ENCODE measurements around the gene KRTAP19-6.

The KRTAP19-6 gene, protein sequence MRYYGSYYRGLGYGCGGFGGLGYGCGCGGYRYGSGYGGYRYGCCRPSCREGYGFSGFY

DNA sequence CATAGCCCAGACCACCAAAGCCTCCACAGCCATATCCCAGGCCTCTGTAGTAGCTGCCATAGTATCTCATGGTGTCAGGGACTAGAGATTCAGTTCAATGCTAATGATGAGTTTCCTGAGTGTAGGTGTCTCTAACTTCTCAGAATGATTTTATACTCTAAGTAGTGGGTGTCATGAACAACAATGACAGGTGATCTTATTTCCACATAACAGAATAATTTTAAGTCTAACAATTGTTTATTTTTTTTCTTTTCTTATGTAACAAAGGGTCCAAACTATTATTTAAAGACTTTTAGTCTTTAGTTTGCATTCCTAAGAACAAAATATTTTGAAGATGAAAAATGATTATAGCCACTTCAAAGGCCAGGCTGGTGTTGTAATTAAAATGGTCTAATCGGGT lies at the start of gene KRTAP19-6:
KRTAP19-6 (minus strand) TSS at position 101 of the 400 bp plus-strand sequence; CDS start at position 70, 31 bp downstream.
- H3K27me3 Mint-ChIP-seq = no peaks in the 10 kb centered on the region
- H3K4me3 Mint-ChIP-seq = no peak within 1 kb of the TSS
- H3K36me3 Mint-ChIP-seq (ENCODE audit: low read depth) = no peaks in the 10 kb centered on the region
- no peaks in the 10 kb centered on the region for H3K4me1 Mint-ChIP-seq
- ATAC-seq (no peak), DNase-seq (no peak)
- H3K9me3 Mint-ChIP-seq = peaks cover 5% of the 10 kb centered on the region
- no peak within 1 kb of the TSS for H3K27ac Mint-ChIP-seq

DNA sequence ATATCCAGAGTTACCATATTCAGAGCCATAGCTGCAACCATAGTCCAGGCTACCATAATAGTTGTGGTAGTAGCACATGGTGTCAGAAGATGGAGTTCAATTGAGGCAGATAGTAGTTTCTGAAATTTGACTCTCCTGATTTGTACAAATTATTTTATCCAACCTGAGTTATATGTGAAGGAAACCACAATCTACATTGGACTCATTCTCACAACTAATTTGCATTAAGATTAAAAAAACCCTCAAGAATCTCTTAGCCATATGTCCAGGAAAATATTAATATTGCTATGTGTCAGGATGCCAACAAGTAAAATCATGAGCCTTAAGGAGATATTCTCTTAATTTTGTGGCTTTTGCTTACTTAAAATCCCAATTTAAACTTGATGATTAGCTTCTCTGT lies 48.6 kb upstream of the KRTAP19-6 start, which contains the start of gene KRTAP22-2:
KRTAP22-2 (minus strand) TSS at position 101 of the 400 bp plus-strand sequence.
- Mint-ChIP-seq H3K27me3 (no peaks in the 10 kb centered on the region), H3K4me1 (no peaks in the 10 kb centered on the region), H3K27ac (no peak within 1 kb of the TSS), H3K4me3 (no peak within 1 kb of the TSS), H3K9me3 (no peaks in the 10 kb centered on the region), H3K36me3 (ENCODE audit: low read depth) (no peaks in the 10 kb centered on the region)
- DNase-seq = no peak
- ATAC-seq = no peak

DNA sequence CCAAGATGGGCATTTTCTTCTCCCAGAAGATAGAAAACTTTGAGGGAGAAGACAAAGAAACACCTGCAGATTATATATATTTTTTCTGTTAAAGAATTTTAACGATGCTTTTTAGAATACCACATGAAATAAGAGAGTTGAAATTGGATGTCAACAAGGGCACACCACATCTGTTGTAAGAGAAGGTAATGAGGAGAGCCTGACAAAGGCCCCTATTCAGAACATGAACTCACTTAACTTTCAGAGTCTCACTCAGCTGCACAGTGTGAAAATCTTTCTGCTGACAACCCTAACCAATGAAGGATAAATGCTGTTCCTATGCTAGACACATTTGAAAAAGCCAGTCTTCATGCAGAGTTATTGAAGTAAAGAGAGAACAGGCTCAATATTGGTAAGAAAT lies 41.2 kb upstream of the KRTAP19-6 start:
- Mint-ChIP-seq H3K27me3 (no peaks in the 10 kb centered on the region), H3K27ac (no peak overlapping the region), H3K4me1 (no peaks in the 10 kb centered on the region), H3K9me3 (no peaks in the 10 kb centered on the region), H3K36me3 (ENCODE audit: low read depth) (no peaks in the 10 kb centered on the region), H3K4me3 (no peak overlapping the region)
- DNase-seq (no peak), ATAC-seq (no peak)

- no peaks in the 10 kb centered on the region for H3K36me3 Mint-ChIP-seq (ENCODE audit: low read depth)
- ATAC-seq (no peak), DNase-seq (no peak)
- H3K27me3 Mint-ChIP-seq = no peaks in the 10 kb centered on the region
- H3K9me3 Mint-ChIP-seq = no peaks in the 10 kb centered on the region
- no peak overlapping the region for H3K27ac Mint-ChIP-seq
- H3K4me3 Mint-ChIP-seq = no peak overlapping the region
- no peaks in the 10 kb centered on the region for H3K4me1 Mint-ChIP-seq
These were observed 38.5 kb upstream of the KRTAP19-6 start for GRCh38 chr21:30580132-30580531.

DNA sequence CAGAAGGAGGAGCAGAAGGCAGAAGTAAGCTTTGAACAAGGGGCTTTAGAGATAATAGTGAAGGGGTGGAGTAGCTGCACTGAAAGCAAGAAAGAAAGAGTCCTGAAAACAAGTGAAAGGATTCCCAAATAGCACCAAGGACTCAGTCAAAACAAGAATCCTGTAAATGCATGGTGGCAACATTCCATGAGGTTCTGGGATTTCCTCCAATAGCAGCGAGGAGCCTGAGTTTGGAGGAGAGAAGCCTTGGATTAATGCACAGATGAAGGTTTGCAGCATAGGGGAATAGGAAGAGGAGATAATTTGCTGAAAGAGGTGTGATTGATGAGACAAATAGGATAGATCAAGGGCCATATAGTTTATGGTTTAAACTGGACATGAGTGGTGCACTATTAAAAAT lies 37.7 kb upstream of the KRTAP19-6 start:
- ATAC-seq (no peak), DNase-seq (no peak)
- Mint-ChIP-seq H3K9me3 (no peaks in the 10 kb centered on the region), H3K4me1 (no peaks in the 10 kb centered on the region), H3K36me3 (ENCODE audit: low read depth) (no peaks in the 10 kb centered on the region), H3K27ac (no peak overlapping the region), H3K4me3 (no peak overlapping the region), H3K27me3 (no peaks in the 10 kb centered on the region)

DNA sequence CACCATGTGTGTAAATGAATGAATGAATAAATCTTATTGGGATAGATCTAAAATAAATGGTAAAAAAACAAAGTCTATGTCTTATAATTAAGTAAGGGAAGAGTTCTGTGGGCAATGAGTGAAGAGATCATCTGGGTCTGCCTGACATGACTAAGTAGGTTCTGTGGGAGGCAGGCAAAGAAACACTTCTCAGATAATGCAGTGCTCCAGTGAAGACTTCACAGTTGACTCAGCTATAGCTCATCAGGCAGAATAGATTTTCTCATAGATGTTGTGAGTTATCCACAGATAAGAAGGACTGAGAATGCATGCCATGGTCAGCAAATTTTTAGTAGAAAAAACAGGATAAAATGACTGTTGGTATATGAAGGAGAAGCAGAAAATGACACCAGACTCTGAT lies 36.1 kb upstream of the KRTAP19-6 start:
- ATAC-seq = no peak
- no peaks in the 10 kb centered on the region for H3K36me3 Mint-ChIP-seq (ENCODE audit: low read depth)
- no peaks in the 10 kb centered on the region for H3K9me3 Mint-ChIP-seq
- no peaks in the 10 kb centered on the region for H3K27me3 Mint-ChIP-seq
- no peak overlapping the region for H3K27ac Mint-ChIP-seq
- no peaks in the 10 kb centered on the region for H3K4me1 Mint-ChIP-seq
- no peak for DNase-seq
- H3K4me3 Mint-ChIP-seq = no peak overlapping the region

DNA sequence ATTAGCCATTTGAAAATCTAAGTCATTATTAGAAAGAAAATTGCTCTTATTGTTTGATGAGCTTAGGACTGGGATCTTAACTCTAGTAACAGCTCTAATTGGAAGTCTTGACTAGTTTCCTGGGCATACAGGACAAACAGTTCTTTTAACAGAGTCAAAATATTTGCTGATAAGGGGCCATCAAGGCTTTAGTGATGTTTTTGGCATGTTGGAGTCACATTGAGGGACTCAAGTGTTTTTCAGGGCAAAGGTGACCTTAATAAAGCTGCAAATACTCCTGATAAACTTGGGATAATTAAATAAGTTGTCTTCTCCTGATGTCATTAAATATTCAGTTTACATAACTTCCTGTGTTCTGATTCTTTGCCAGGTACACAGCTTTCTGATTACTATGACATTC lies 26.0 kb upstream of the KRTAP19-6 start:
- no peak for ATAC-seq
- no peak overlapping the region for H3K27ac Mint-ChIP-seq
- no peaks in the 10 kb centered on the region for H3K36me3 Mint-ChIP-seq (ENCODE audit: low read depth)
- H3K27me3 Mint-ChIP-seq = no peaks in the 10 kb centered on the region
- no peak for DNase-seq
- no peaks in the 10 kb centered on the region for H3K4me1 Mint-ChIP-seq
- no peak overlapping the region for H3K4me3 Mint-ChIP-seq
- H3K9me3 Mint-ChIP-seq = peaks cover 6% of the 10 kb centered on the region

DNA sequence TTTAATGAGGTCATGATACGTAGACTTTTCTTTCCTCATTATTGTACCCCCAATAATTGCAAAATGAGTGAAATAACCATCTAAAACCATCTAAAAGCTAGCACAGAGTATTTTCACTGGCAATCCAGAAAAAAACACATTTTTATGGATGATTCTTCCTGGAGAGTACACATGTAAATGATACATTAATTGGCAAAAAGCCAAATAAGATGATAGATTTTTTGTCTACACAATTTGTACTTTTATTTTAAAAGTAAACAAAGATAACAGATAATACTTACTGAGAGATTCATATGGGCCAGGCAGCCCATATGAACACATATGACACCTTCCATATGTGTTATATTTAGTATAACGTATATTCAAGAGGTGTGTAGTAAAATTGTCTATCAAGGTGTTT lies 22.0 kb upstream of the KRTAP19-6 start:
- ATAC-seq = no peak
- Mint-ChIP-seq H3K4me3 (no peak overlapping the region), H3K27me3 (peaks cover 5% of the 10 kb centered on the region)

DNA sequence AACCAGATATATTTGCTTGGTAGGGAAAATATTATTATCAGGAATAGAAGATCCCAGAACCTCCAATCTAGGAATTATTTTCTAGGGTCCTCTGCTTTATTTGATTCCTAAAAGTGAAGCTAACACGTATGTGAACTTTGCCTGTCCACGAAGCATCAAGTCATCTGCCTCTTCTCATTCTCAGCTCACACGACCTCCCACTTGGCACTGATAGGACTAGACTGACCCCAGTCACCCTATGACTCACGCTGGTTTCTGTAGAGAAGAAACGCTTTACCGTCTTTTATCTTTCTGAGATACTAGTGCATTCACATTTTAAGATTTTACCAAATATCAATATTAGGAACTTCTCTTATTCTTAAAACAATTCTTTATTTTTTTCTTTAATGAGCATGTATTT lies 21.4 kb upstream of the KRTAP19-6 start:
- no peak overlapping the region for H3K4me3 Mint-ChIP-seq
- no peak overlapping the region for H3K27ac Mint-ChIP-seq
- peaks cover 5% of the 10 kb centered on the region for H3K27me3 Mint-ChIP-seq
- H3K4me1 Mint-ChIP-seq = no peaks in the 10 kb centered on the region
- DNase-seq (no peak), ATAC-seq (no peak)
- no peaks in the 10 kb centered on the region for H3K36me3 Mint-ChIP-seq (ENCODE audit: low read depth)
- H3K9me3 Mint-ChIP-seq = peaks cover 6% of the 10 kb centered on the region

More for the DNA sequence above, 22.0 kb upstream of the KRTAP19-6 start:
- Mint-ChIP-seq H3K9me3 (peaks cover 6% of the 10 kb centered on the region), H3K4me1 (no peaks in the 10 kb centered on the region), H3K27ac (no peak overlapping the region), H3K36me3 (ENCODE audit: low read depth) (no peaks in the 10 kb centered on the region)
- DNase-seq = no peak

GRCh38 chr21:30561957-30562356 lies 20.3 kb upstream of the KRTAP19-6 start:
- Mint-ChIP-seq H3K4me3 (no peak overlapping the region), H3K27me3 (peaks cover 5% of the 10 kb centered on the region), H3K36me3 (ENCODE audit: low read depth) (no peaks in the 10 kb centered on the region), H3K9me3 (peaks cover 6% of the 10 kb centered on the region), H3K4me1 (no peaks in the 10 kb centered on the region), H3K27ac (no peak overlapping the region)
- DNase-seq (no peak), ATAC-seq (no peak)

DNA sequence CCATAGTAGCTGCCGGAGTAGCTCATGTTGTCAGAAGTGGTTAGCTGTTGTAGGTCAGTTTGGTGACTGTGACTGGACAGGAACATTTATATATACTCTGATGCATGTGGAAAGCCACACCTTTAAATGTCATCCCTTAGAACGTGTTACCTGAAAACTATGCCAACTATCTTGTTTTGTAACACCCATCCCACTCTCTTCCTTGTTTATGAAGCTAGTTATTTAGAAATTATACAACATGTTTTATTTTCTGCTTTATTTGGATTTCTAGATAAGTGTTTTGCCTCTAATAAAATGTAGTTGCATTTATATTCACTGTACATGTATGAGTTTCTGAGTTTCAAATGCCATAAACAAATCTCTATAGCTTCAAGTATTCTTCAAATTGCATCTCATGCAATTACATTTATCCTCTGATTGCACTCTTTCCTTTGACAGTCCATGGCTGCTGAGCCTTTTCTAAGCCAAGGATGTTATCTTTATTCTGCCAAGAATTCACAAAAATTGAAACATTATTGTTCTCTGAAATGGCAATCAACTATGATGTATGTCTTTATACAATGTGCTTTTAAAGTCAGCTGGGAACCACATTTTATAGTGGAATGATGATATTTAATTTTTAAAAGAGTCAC lies 19.7 kb upstream of the KRTAP19-6 start, which contains the start of gene KRTAP19-7:
KRTAP19-7 (minus strand) TSS at position 51 of the 632 bp plus-strand sequence; CDS start at position 26, 25 bp downstream.
- H3K27ac Mint-ChIP-seq = no peak within 1 kb of the TSS
- DNase-seq = no peak
- no peak within 1 kb of the TSS for H3K4me3 Mint-ChIP-seq
- H3K36me3 Mint-ChIP-seq (ENCODE audit: low read depth) = no peaks in the 10 kb centered on the region
- peaks cover 6% of the 10 kb centered on the region for H3K9me3 Mint-ChIP-seq
- H3K27me3 Mint-ChIP-seq = peaks cover 5% of the 10 kb centered on the region
- no peaks in the 10 kb centered on the region for H3K4me1 Mint-ChIP-seq
- no peak for ATAC-seq

DNA sequence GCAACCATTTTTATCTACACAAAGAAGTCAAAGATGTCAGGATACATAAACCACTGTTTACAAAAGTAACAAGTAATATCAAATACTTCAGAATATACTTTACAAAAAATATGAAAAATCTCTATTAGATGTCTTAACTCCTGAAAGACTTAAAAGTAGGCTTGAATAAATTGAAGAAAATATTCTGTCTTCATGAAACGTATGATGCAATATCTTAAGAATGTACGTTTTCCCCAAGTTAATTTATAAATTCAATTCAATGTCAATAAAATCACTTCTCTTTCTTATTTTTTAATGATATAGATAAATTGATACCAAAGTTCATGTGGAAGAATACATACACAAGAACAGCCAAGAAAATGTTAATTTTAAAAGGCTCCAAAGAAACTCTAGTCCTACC lies 13.4 kb upstream of the KRTAP19-6 start:
- Mint-ChIP-seq H3K27me3 (peaks cover 2% of the 10 kb centered on the region), H3K4me3 (no peak overlapping the region), H3K9me3 (peaks cover 11% of the 10 kb centered on the region), H3K4me1 (no peaks in the 10 kb centered on the region), H3K27ac (no peak overlapping the region), H3K36me3 (ENCODE audit: low read depth) (no peaks in the 10 kb centered on the region)
- DNase-seq = no peak
- ATAC-seq = no peak

DNA sequence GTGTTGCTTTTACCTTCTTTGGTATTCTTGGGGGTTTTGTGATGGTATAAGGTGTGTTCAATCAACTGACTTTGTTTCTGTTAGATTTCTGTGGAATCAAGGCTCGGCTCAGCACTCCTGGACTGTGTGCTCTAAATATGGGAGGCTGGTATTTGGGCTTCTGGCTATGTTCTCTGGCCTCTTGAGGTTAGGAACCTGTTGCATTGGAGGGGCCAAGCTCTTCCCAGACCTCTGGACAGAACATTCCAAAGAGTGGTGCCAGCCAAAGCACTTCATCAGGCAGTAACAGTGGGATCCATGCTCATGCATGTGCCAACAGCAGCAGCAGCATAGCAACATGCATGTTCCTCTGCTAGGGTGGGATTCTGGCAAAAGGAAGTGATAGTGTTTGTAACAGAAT lies 11.1 kb upstream of the KRTAP19-6 start:
- Mint-ChIP-seq H3K4me1 (no peaks in the 10 kb centered on the region), H3K9me3 (peaks cover 15% of the 10 kb centered on the region), H3K36me3 (ENCODE audit: low read depth) (no peaks in the 10 kb centered on the region), H3K4me3 (no peak overlapping the region), H3K27ac (no peak overlapping the region), H3K27me3 (no peaks in the 10 kb centered on the region)
- ATAC-seq (no peak), DNase-seq (no peak)

DNA sequence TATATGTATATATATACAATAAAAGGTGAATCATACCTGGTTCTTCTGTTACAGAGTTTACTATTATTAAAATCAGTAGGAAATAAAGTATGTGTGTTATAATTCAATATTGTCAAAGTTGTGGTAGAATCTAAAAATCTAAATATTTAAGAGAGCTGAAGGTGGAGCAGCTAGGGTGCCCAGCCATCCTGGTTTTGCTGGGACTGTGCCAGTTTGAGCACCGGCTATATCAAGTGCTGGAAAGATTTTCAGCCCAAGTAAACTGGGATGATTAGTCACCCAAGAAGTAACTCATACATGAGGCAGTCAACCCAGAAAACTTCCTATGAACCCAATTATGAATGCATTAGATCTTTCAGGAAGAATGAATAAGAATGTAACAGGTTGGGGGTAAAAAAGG lies 22.8 kb downstream of the KRTAP19-6 start:
- DNase-seq = no peak
- ATAC-seq = no peak
- Mint-ChIP-seq H3K27me3 (no peaks in the 10 kb centered on the region), H3K4me1 (no peaks in the 10 kb centered on the region), H3K9me3 (peaks cover 4% of the 10 kb centered on the region), H3K36me3 (ENCODE audit: low read depth) (no peaks in the 10 kb centered on the region), H3K27ac (no peak overlapping the region), H3K4me3 (no peak overlapping the region)

DNA sequence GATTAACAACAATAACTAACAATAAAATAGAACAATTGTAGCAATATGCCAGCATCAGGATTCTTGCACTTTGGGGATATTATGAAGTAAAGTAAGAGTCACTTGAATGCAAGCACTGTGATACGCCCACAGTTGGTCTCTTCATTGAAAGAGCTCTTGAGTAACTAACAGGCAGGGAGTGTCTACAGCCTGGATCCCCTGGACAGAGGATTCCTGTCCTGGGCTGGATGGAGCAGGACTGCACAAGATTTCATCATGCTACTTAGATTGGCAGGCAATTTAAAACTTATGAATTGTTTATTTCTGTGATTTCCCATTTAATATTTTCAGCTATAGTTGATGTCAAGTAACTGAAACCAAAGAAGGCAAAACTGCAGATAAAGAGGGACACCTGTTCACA lies 26.0 kb downstream of the KRTAP19-6 start:
- Mint-ChIP-seq H3K36me3 (ENCODE audit: low read depth) (no peaks in the 10 kb centered on the region), H3K4me1 (no peaks in the 10 kb centered on the region), H3K4me3 (no peak overlapping the region), H3K27me3 (no peaks in the 10 kb centered on the region), H3K27ac (no peak overlapping the region), H3K9me3 (peaks cover 4% of the 10 kb centered on the region)
- ATAC-seq (no peak), DNase-seq (no peak)

Data from activated naive CD8-positive, alpha-beta T cell treated with anti-CD3 and anti-CD28 coated beads, Interleukin-2, amount 50 U/mL, for 24 hours (primary cell).